CD14-positive monocyte (primary cell): ENCODE results near the gene H2AZ2. TPM values are rescaled to one million over a fixed set of nuclear protein-coding genes. Genes with fewer than 3 reads are reported as not detected.
A peak's percentile ranks its signal among the peaks of the same experiment; 100 is the strongest.

ENCODE experiments used
- DNase-seq, 3 donors: peaks; one replicate each; pipeline ENCODE4 v3.0.0-alpha.2; 2011 to 2022
- H2AFZ ChIP-seq: 2 replicates; pipeline ENCODE4 v1.6.0; 2012; ENCODE audit warnings: mild to moderate bottlenecking, low read depth, low read length, inconsistent platforms; ENCODE audit not compliant: insufficient read depth, poor library complexity, severe bottlenecking
- H3K27ac ChIP-seq, 2 donors: 1 replicate in 1 of 2; 2 replicates in 1 of 2; pipeline ENCODE4 v1.5.1; 2012 to 2013; ENCODE audit warnings: low read length in 2 of 2, control low read depth in 1 of 2, inconsistent platforms in 1 of 2, low read depth in 1 of 2, mild to moderate bottlenecking in 1 of 2
- H3K27me3 ChIP-seq, 2 donors: one replicate each; pipeline versions ENCODE4 v1.6.0 to v1.6.1; 2011 to 2013; ENCODE audit warnings: low read length in 2 of 2; ENCODE audit not compliant: control insufficient read depth in 2 of 2, insufficient read depth in 2 of 2
- H3K36me3 ChIP-seq, 2 donors: replicated peaks in 1 of 2; 1 replicate in 1 of 2; 2 replicates in 1 of 2; pipeline versions ENCODE4 v1.5.1 to v1.6.1; 2012 to 2013; ENCODE audit warnings: low read length in 2 of 2, control low read depth in 1 of 2, inconsistent platforms in 1 of 2, mild to moderate bottlenecking in 1 of 2; ENCODE audit not compliant: insufficient read depth in 2 of 2, control insufficient read depth in 1 of 2
- H3K4me1 ChIP-seq, 2 donors: 1 replicate in 1 of 2; 2 replicates in 1 of 2; pipeline versions ENCODE4 v1.5.1 to v1.6.1; 2012 to 2013; ENCODE audit warnings: low read length in 2 of 2, control low read depth in 1 of 2, inconsistent platforms in 1 of 2, mild to moderate bottlenecking in 1 of 2, moderate library complexity in 1 of 2; ENCODE audit not compliant: insufficient read depth in 2 of 2, control insufficient read depth in 1 of 2
- H3K4me2 ChIP-seq: replicated peaks from 2 replicates; pipeline ENCODE3; 2012; ENCODE audit warnings: low read length, moderate library complexity, mild to moderate bottlenecking; ENCODE audit not compliant: poor library complexity, severe bottlenecking; ENCODE audit errors: extremely low read depth
- H3K4me3 ChIP-seq, 3 experiments: fragments of 200-600 bp in 1 of 3; sonication (generic) in 1 of 3; replicated peaks in 1 of 3; 1 replicate in 2 of 3; 2 replicates in 1 of 3; pipeline ENCODE4 v1.5.1; 2011 to 2013; ENCODE audit warnings: low read length in 3 of 3, mild to moderate bottlenecking in 3 of 3, control low read depth in 2 of 3, low read depth in 2 of 3, inconsistent platforms in 1 of 3, moderate library complexity in 1 of 3
- H3K79me2 ChIP-seq: 2 replicates; pipeline ENCODE4 v1.6.0; 2012; ENCODE audit warnings: mild to moderate bottlenecking, control low read depth, inconsistent platforms, low read length, moderate library complexity; ENCODE audit not compliant: insufficient read depth
- H3K9ac ChIP-seq: 2 replicates; pipeline ENCODE4 v1.6.0; 2017; ENCODE audit warnings: low read length, mild to moderate bottlenecking; ENCODE audit not compliant: insufficient read depth, poor library complexity, severe bottlenecking
- H3K9me3 ChIP-seq, 2 donors: replicated peaks in 1 of 2; 1 replicate in 1 of 2; 2 replicates in 1 of 2; pipeline versions ENCODE4 v1.5.1 to v1.6.1; 2012 to 2013; ENCODE audit warnings: low read length in 2 of 2, control low read depth in 1 of 2; ENCODE audit not compliant: control insufficient read depth in 1 of 2, insufficient read depth in 1 of 2
- H4K20me1 ChIP-seq: 2 replicates; pipeline ENCODE4 v1.6.0; 2012; ENCODE audit warnings: mild to moderate bottlenecking, low read length, control low read depth, moderate library complexity; ENCODE audit not compliant: insufficient read depth
- H3K27ac Mint-ChIP-seq, 7 donors: one replicate each; pipeline ENCODE4 v1.8.0; 2020; ENCODE audit warnings: mild to moderate bottlenecking in 7 of 7, mixed read lengths in 7 of 7, moderate library complexity in 6 of 7, inconsistent platforms in 2 of 7
- H3K27me3 Mint-ChIP-seq, 3 donors: one replicate each; pipeline ENCODE4 v1.8.0; 2021 to 2022; ENCODE audit warnings: low read depth in 3 of 3, mild to moderate bottlenecking in 3 of 3, mixed read lengths in 3 of 3, moderate library complexity in 3 of 3, inconsistent platforms in 1 of 3
- H3K36me3 Mint-ChIP-seq, 2 donors: one replicate each; pipeline ENCODE4 v1.8.0; 2020; ENCODE audit warnings: mixed read lengths in 2 of 2, inconsistent platforms in 1 of 2, mild to moderate bottlenecking in 1 of 2
- H3K4me1 Mint-ChIP-seq: one replicate; pipeline ENCODE4 v1.8.0; 2020; ENCODE audit warnings: mild to moderate bottlenecking, mixed read lengths
- H3K4me3 Mint-ChIP-seq, 2 donors: one replicate each; pipeline ENCODE4 v1.8.0; 2020; ENCODE audit warnings: mild to moderate bottlenecking in 2 of 2, mixed read lengths in 2 of 2, moderate library complexity in 1 of 2
- H3K9me3 Mint-ChIP-seq, 7 donors: one replicate each; pipeline ENCODE4 v1.8.0; 2020 to 2022; ENCODE audit warnings: mixed read lengths in 7 of 7, mild to moderate bottlenecking in 6 of 7, moderate library complexity in 6 of 7, inconsistent platforms in 2 of 7
- WGBS: methylation state at CpG from one replicate; pipeline ENCODE4 v1.1.5; 2013; ENCODE audit warnings: missing lambda C conversion rate; ENCODE audit not compliant: insufficient coverage; 5-methylcytosine and 5-hydroxymethylcytosine counted together
- intact Hi-C, 2 donors: fragments of 100-400 bp; cut with micrococcal nuclease; formaldehyde crosslinking; loops; one replicate each; pipeline versions ENCODE4 v1.15.0 to v1.15.1; 2023
- polyA minus RNA-seq: library from RNA; depleted of rRNA, polyadenylated mRNA; stranded (reverse); fragments of >200 nt; gene quantifications from 2 replicates; pipeline ENCODE4 v1.2.3, GENCODE V29; 2012
- polyA plus RNA-seq, 3 donors: library from polyadenylated mRNA; depleted of rRNA in 1 of 3; unstranded in 2 of 3; stranded (reverse) in 1 of 3; fragments of 300-500 nt in 2 of 3; fragments of >200 nt in 1 of 3; fragmentation: Illumina TruSeq in 2 of 3; gene quantifications; 1 replicate in 2 of 3; 2 replicates in 1 of 3; pipeline ENCODE4 v1.2.3, GENCODE V29; 2012 to 2021
- total RNA-seq, 12 experiments: library from RNA in 1 of 12; stranded (reverse) in 1 of 12; fragments of 120-200 nt in 1 of 12; gene quantifications; one replicate each; pipeline ENCODE4 v1.2.4 and lab custom pipeline; 2013 to 2026; ENCODE audit warnings: mixed read lengths in 6 of 12, inconsistent platforms in 1 of 12
- TF ChIP-seq, protein P1 (sequence below): fragments of 200-600 bp; IDR thresholded peaks from one replicate; pipeline ENCODE4 v1.8.0; 2022; ENCODE audit warnings: antibody characterized with exemption, mild to moderate bottlenecking

Gene H2AZ2
- total RNA-seq (2013), result 117 TPM
- polyA plus RNA-seq (100 to 1,000 TPM; 128 to 186 (median 181) TPM), polyA minus RNA-seq (38.9 and 51.9 TPM in 2 replicates), total RNA-seq (lab: John Stamatoyannopoulos, UW) (30.2 to 162 (median 101) reads per million in 11 experiments)

DNA sequence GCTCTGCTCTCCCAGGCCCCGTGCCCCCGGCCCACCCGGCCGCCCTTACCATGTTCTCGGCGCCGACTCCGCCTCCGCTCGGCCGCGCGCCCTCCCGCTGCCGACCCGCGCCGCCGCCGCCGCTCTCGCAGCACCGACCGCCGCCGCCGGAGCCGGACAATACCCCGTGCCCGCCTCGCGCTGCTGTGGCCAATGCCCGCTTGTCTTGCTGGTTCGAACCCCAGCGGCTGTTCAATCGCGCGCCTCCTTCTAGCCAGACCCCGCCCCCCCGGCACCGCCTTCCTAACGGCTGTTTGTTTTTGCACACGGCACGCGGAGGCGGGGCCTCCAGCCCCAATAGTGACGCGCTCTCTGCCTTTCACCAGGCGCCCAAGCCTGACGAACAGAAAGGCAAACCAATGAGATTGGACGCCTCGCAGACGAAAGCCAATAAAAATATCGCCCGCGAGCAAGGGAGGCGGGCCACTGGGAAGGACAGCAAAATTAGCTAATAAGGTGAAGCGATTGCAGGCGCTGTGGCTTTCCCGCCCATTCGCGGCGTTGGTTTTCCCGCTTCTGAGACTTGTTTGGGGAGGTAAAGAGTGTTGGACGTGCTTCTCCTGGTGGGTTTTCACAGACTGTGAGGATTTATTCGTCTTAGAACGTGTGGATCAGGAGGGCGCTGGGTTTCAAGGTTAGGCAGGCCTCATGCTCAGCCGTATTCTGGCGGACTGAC lies at the start of gene H2AZ2:
Gene H2AZ2 (minus strand): TSS at position 168 of the 715 bp plus-strand sequence. CDS start 116 bp downstream, at position 52.
- H3K4me1 Mint-ChIP-seq, result peaks cover 47% of the 10 kb centered on the region
- under 1% methylated on average over 70 of the region's 70 CpGs for WGBS

DNA sequence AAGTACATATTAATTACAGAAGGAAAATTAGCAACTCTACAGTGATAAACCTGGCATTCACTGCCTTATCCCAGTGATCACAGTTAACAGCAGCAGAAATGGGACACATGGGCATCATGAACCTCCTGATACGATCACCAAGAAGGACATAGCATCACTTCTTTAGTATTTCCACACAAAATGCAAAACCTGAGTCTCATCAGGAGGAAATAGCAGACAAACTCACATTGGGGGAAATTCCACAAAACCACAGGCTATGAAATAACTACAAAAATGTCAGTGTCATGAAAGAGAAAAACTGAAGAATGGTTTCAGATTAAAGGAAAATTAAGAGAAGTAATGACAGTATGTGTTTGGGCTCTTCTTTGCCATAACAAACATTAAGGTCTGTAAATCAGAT lies 49.4 kb upstream of the H2AZ2 start:
- no peaks in the 10 kb centered on the region for H3K27me3 ChIP-seq
- H3K79me2 ChIP-seq, result no peaks in the 10 kb centered on the region
- Mint-ChIP-seq H3K4me3 (no peak overlapping the region), H3K27ac (peak overlapping the region in 4 of 7 donors; percentile 61 to 78 (median 66)), H3K4me1 (peaks cover 10% of the 10 kb centered on the region), H3K36me3 (no peaks in the 10 kb centered on the region), H3K9me3 (peaks cover 0 to 3% (median 0%) of the 10 kb centered on the region in 7 donors), H3K27me3 (peaks cover 0 to 4% (median 0%) of the 10 kb centered on the region in 3 donors)
- H3K9ac ChIP-seq, result no peak overlapping the region
- no peaks in the 10 kb centered on the region for H3K4me1 ChIP-seq
- H3K36me3 ChIP-seq, result no peaks in the 10 kb centered on the region
- peak in 2 of 3 donors; percentile 35 to 79 for DNase-seq
- H3K4me2 ChIP-seq, result no peak overlapping the region
- no CpG with 5 or more reads among the region's 1 CpG for WGBS
- H3K27ac ChIP-seq, result no peak overlapping the region
- intact Hi-C loops, result no loop called here
- no peaks in the 10 kb centered on the region for H4K20me1 ChIP-seq
- no peak overlapping the region for H3K4me3 ChIP-seq
- TF ChIP-seq, protein P1, sequence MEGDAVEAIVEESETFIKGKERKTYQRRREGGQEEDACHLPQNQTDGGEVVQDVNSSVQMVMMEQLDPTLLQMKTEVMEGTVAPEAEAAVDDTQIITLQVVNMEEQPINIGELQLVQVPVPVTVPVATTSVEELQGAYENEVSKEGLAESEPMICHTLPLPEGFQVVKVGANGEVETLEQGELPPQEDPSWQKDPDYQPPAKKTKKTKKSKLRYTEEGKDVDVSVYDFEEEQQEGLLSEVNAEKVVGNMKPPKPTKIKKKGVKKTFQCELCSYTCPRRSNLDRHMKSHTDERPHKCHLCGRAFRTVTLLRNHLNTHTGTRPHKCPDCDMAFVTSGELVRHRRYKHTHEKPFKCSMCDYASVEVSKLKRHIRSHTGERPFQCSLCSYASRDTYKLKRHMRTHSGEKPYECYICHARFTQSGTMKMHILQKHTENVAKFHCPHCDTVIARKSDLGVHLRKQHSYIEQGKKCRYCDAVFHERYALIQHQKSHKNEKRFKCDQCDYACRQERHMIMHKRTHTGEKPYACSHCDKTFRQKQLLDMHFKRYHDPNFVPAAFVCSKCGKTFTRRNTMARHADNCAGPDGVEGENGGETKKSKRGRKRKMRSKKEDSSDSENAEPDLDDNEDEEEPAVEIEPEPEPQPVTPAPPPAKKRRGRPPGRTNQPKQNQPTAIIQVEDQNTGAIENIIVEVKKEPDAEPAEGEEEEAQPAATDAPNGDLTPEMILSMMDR, result no peak
- no peak overlapping the region for H2AFZ ChIP-seq
- no peaks in the 10 kb centered on the region for H3K9me3 ChIP-seq

More for the DNA sequence above, at the start of gene H2AZ2:
- Histone ChIP-seq H3K27me3 (no peaks in the 10 kb centered on the region), H4K20me1 (peaks cover 34% of the 10 kb centered on the region), H3K27ac (peak within 1 kb of the TSS; percentile 88 to 92), H2AFZ (peak within 1 kb of the TSS; percentile 77), H3K4me2 (peak within 1 kb of the TSS; percentile 95), H3K9me3 (no peaks in the 10 kb centered on the region), H3K79me2 (peaks cover 51% of the 10 kb centered on the region), H3K9ac (peak within 1 kb of the TSS; percentile 78), H3K4me1 (peaks cover 33 to 49% of the 10 kb centered on the region in 2 donors), H3K36me3 (no peaks in the 10 kb centered on the region), H3K4me3 (peak within 1 kb of the TSS; percentile 79 to 98 (median 89))
- Mint-ChIP-seq H3K27me3 (no peaks in the 10 kb centered on the region), H3K27ac (peak within 1 kb of the TSS; percentile 95 to 99 (median 98)), H3K36me3 (no peaks in the 10 kb centered on the region), H3K4me3 (peak within 1 kb of the TSS; percentile 91 to 98), H3K9me3 (no peaks in the 10 kb centered on the region)
- DNase-seq, result peak; percentile 99 to 100 (median 99)
- TF ChIP-seq, protein P1, result peak; percentile 59
- intact Hi-C loops, result loop anchor here (5.0 to 10.0 kb wide), 7 partner anchors 39 to 803 kb away; partner anchors contain the start of genes DBNL (in 1 of the 2), PPIA (in 1 of the 2), PURB (in 1 of the 2) and TMED4 (in 1 of the 2)
